Endothelial cell of umbilical vein (primary cell): ENCODE data around the gene TAX1BP3.

ENCODE experiments used
- CTCF ChIP-seq, 2 donors: IDR thresholded peaks; 1 replicate in 1 of 2; 2 replicates in 1 of 2; pipeline ENCODE4 v1.5.1; 2011; ENCODE audit warnings: low read length in 2 of 2, mild to moderate bottlenecking in 2 of 2, moderate library complexity in 2 of 2, control low read depth in 1 of 2, inconsistent platforms in 1 of 2, low read depth in 1 of 2; ENCODE audit not compliant: insufficient read depth in 1 of 2; ENCODE audit errors: extremely low read depth in 1 of 2
- JUN ChIP-seq: IDR thresholded peaks from 2 replicates; pipeline ENCODE4 v1.6.1; 2011; ENCODE audit warnings: borderline replicate concordance, low read depth; ENCODE audit not compliant: insufficient read length, insufficient read depth
- MYC ChIP-seq: IDR thresholded peaks from one replicate; pipeline ENCODE4 v1.6.1; 2011; ENCODE audit warnings: mild to moderate bottlenecking, low read depth, low read length
- POLR2A ChIP-seq: IDR thresholded peaks from 2 replicates; pipeline ENCODE4 v1.6.1; 2012; ENCODE audit warnings: low read depth, mild to moderate bottlenecking, control low read depth, low read length
- POLR2AphosphoS5 ChIP-seq: IDR thresholded peaks from 2 replicates; pipeline ENCODE4 v1.6.1; 2012; ENCODE audit warnings: low read depth, mild to moderate bottlenecking, control low read depth, low read length, moderate library complexity; ENCODE audit not compliant: insufficient read depth

- TF ChIP-seq CTCF (IDR thresholded peaks at IDR 0.05; ENCODE audit: extremely low read depth in 1 of 2, insufficient read depth in 1 of 2, low read depth in 1 of 2, low read length in 2 of 2) (no peak), POLR2AphosphoS5 (no peak), POLR2A (no peak), JUN (no peak), MYC (no peak)
Measured at GRCh38 chr17:3641014-3641413, 27.4 kb downstream of the TAX1BP3 start.
